OCI-LY1 (cell line): ENCODE data around the gene TOX2.

Experiments
- CTCF ChIP-seq: fragments of 200-600 bp; sonication (generic), shearing (Covaris generic); IDR thresholded peaks from 2 replicates; pipeline ENCODE4 v1.5.1; 2017; ENCODE audit warnings: mild to moderate bottlenecking, antibody characterized with exemption, low read length, moderate library complexity, mixed read lengths
- EZH2 ChIP-seq: fragments of 200-600 bp; sonication (generic), shearing (Covaris generic); IDR thresholded peaks from 2 replicates; pipeline ENCODE4 v1.8.0; 2017; ENCODE audit warnings: borderline replicate concordance, mixed run types, mild to moderate bottlenecking, antibody characterized with exemption, low read length, moderate library complexity, mixed read lengths

GRCh38 chr20:44006126-44006525 is 91.5 kb downstream of the TOX2 start:
- no peak for TF ChIP-seq CTCF
- TF ChIP-seq EZH2: no peak
